ENCODE data around the gene DSTN.

DSTN gene

GRCh38 chr20:17651760-17652388 is 82.0 kb downstream of the DSTN start:
- Histone ChIP-seq H3F3A (ENCODE audit: low read depth) (no peaks in the 10 kb centered on the region), H4K20me1 (ENCODE audit: insufficient read depth, low read length, poor library complexity, severe bottlenecking) (no peaks in the 10 kb centered on the region), H3K9ac (ENCODE audit: low read depth, low read length, poor library complexity, severe bottlenecking) (no peak overlapping the region), H3K9me3 (ENCODE audit: insufficient read depth, low read depth, low read length) (no peaks in the 10 kb centered on the region), H3K36me3 (ENCODE audit: insufficient read depth, low read length) (peaks cover 14% of the 10 kb centered on the region; the same call in 1 of the 2 replicates), H3K27me3 (ENCODE audit: insufficient read depth, low read length, poor library complexity, severe bottlenecking) (no peaks in the 10 kb centered on the region), H3K4me3 (ENCODE audit: low read length, poor library complexity, severe bottlenecking) (no peak overlapping the region), H3K9me2 (replicated peaks; ENCODE audit: low read depth, low read length) (no peaks in the 10 kb centered on the region), H3K4me1 (ENCODE audit: insufficient read depth, low read length, poor library complexity, severe bottlenecking) (peaks cover 30% of the 10 kb centered on the region), H3K79me2 (ENCODE audit: insufficient read depth, low read length) (peaks cover 21% of the 10 kb centered on the region; the same call in 1 of the 2 replicates), H3K4me2 (ENCODE audit: low read depth, low read length, poor library complexity, severe bottlenecking) (no peak overlapping the region), H2AFZ (ENCODE audit: low read length) (no peak overlapping the region)
- TF ChIP-seq EZH2phosphoT487 (IDR thresholded peaks at IDR 0.05; ENCODE audit: borderline replicate concordance), result no peak
- 0 out of 2 replicates have a peak, but pooled peaks have one; percentile 18 for TF ChIP-seq CTCF (conservative IDR thresholded peaks at IDR 0.05; ENCODE audit: low read length)

DNA sequence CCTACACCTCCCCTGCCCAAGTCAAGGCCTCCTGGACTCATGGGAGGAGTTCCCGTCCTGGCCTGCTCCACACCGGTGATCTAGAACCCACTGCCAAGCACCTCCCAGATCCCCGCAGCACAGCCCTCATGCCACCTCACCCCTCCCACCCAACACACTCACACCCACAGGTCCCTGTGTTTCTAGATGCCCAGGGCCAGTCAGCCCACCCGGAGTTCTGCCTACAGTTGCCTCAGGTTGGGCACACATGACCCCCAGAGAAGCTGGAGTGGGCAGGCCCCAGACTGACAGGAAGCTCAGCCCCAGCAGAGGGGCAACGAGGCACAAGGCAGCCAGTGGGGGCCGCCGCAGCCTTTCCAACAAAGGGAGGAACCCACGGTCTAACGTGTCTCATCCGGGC is 82.5 kb downstream of the DSTN start:
- H3K9me3 ChIP-seq (ENCODE audit: insufficient read depth, low read depth, low read length), result no peaks in the 10 kb centered on the region
- no peak overlapping the region for H2AFZ ChIP-seq (ENCODE audit: low read length)
- no peaks in the 10 kb centered on the region for H3F3A ChIP-seq (ENCODE audit: low read depth)
- H3K4me1 ChIP-seq (ENCODE audit: insufficient read depth, low read length, poor library complexity, severe bottlenecking), result peaks cover 25% of the 10 kb centered on the region
- no peaks in the 10 kb centered on the region for H3K27me3 ChIP-seq (ENCODE audit: insufficient read depth, low read length, poor library complexity, severe bottlenecking)
- no peaks in the 10 kb centered on the region for H3K9me2 ChIP-seq (replicated peaks; ENCODE audit: low read depth, low read length)
- no peak overlapping the region for H3K9ac ChIP-seq (ENCODE audit: low read depth, low read length, poor library complexity, severe bottlenecking)
- no peaks in the 10 kb centered on the region for H4K20me1 ChIP-seq (ENCODE audit: insufficient read depth, low read length, poor library complexity, severe bottlenecking)
- TF ChIP-seq CTCF (conservative IDR thresholded peaks at IDR 0.05; ENCODE audit: low read length) (peak; percentile 14; the same call in 1 of the 2 replicates), EZH2phosphoT487 (IDR thresholded peaks at IDR 0.05; ENCODE audit: borderline replicate concordance) (no peak)
- peaks cover 14% of the 10 kb centered on the region; the same call in 1 of the 2 replicates for H3K36me3 ChIP-seq (ENCODE audit: insufficient read depth, low read length)
- no peak overlapping the region for H3K4me3 ChIP-seq (ENCODE audit: low read length, poor library complexity, severe bottlenecking)
- no peak overlapping the region for H3K4me2 ChIP-seq (ENCODE audit: low read depth, low read length, poor library complexity, severe bottlenecking)
- H3K79me2 ChIP-seq (ENCODE audit: insufficient read depth, low read length), result peaks cover 17% of the 10 kb centered on the region; the same call in 1 of the 2 replicates

DNA sequence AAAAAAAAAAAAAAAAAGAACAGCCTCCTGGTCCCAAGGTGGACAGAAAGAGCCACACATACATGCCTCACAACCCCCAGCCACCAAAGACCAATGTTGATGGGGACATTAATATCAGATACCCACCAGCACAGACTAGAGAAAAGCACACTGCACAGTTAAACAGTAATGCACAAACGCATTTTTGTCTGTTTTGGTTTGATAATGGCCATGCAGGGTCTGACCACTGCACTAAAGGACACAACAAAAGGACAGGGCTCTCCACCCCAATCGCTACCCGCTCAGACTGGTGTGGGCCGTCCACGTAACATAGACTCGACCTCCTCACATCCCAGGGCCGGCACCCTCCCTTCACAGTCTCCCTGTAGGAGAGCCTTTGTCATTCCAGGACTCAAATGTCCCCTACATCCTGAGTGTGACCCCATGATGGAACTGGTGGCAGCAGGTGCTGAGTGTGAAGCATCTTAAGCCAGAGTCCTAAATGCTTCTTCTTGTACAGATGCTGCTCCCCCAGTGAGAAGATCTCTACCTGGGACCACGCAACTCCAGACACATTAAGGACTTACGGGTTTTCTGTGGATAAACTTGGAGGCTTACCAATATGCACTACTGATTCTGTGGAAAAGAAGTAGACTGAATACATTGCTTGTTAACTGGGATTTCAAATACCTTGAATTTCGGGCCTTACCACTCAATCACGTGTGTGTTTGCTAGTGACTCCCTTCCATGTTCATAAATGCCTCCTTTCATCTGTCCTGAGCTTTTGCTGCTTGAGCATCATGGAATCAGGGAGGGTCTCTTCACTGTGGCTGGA is 84.2 kb downstream of the DSTN start:
- Histone ChIP-seq H3K36me3 (ENCODE audit: insufficient read depth, low read length) (peaks cover 28% of the 10 kb centered on the region; the same call in 1 of the 2 replicates), H2AFZ (ENCODE audit: low read length) (no peak overlapping the region), H3K9me2 (replicated peaks; ENCODE audit: low read depth, low read length) (no peaks in the 10 kb centered on the region), H3K4me2 (ENCODE audit: low read depth, low read length, poor library complexity, severe bottlenecking) (no peak overlapping the region), H3F3A (ENCODE audit: low read depth) (no peaks in the 10 kb centered on the region), H3K27me3 (ENCODE audit: insufficient read depth, low read length, poor library complexity, severe bottlenecking) (no peaks in the 10 kb centered on the region), H3K4me3 (ENCODE audit: low read length, poor library complexity, severe bottlenecking) (no peak overlapping the region), H4K20me1 (ENCODE audit: insufficient read depth, low read length, poor library complexity, severe bottlenecking) (no peaks in the 10 kb centered on the region), H3K4me1 (ENCODE audit: insufficient read depth, low read length, poor library complexity, severe bottlenecking) (peaks cover 9% of the 10 kb centered on the region), H3K9ac (ENCODE audit: low read depth, low read length, poor library complexity, severe bottlenecking) (no peak overlapping the region), H3K9me3 (ENCODE audit: insufficient read depth, low read depth, low read length) (no peaks in the 10 kb centered on the region), H3K79me2 (ENCODE audit: insufficient read depth, low read length) (peaks cover 13% of the 10 kb centered on the region; the same call in 1 of the 2 replicates)
- TF ChIP-seq CTCF (conservative IDR thresholded peaks at IDR 0.05; ENCODE audit: low read length) (no peak), EZH2phosphoT487 (IDR thresholded peaks at IDR 0.05; ENCODE audit: borderline replicate concordance) (no peak)

All from Loucy (cell line).